Stimulated activated CD8-positive, alpha-beta memory T cell treated with anti-CD3 and anti-CD28 coated beads, Interleukin-4, amount 100 ng/mL, for 4 hours (primary cell): Measurements from ENCODE around the gene DNAJC30.

ENCODE experiments used
- DNase-seq, 2 donors: peaks; one replicate each; pipeline ENCODE4 v3.0.0-alpha.2; 2020; ENCODE audit warnings: low read depth in 2 of 2, low spot score in 1 of 2

DNAJC30 gene

GRCh38 chr7:73708961-73709549 lies 25.8 kb upstream of the DNAJC30 start:
- no peak for DNase-seq

- DNase-seq: no peak
Observed at GRCh38 chr7:73707045-73707631, 23.9 kb upstream of the DNAJC30 start.

GRCh38 chr7:73706126-73707044 lies 23.1 kb upstream of the DNAJC30 start:
- DNase-seq: no peak

GRCh38 chr7:73705551-73705920 lies 22.3 kb upstream of the DNAJC30 start:
- DNase-seq: no peak

DNA sequence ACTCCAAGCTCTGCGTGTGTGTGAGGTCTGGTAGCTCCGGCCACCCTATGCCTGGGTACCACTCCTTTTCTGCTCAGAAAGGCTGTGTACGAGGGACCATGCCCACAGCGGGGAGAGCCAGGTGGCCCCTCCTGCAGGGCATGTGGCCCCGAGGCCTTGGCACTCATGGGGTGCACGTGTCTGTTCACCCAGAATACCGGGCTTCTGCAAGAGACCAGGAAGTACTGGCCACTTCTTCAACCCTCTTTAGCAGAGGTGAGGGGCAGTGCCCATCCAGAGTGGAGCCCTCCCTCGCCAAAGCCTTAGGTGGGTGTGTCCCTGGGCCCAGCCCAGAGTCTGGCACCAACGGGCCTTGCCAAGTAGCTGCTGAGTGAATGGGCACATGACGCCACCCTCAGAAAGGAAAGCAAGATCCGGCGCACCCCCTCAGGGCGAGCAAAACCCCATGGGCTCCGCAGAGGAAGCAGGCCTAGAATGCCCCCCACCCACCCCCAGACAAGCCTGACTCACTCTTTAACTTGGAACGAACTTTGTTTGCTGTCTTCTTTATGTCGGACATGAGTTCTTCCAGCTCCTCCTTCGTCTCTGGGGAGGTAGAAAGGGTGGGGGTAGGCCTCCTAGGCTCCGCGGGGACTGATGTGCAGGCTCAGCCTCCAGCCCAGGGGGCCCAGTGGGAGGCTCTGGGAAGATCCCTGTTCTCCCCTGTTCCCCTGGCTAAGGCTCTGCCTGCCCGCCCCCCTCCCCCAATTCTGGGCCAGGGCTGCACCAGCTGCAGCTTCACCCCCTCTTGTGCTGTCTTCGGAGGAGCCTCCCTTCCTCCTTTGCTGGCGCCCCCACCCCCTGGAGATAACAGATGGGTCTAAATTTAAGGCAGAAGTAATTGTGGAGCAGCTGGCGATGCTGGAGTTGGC lies 21.6 kb upstream of the DNAJC30 start:
- no peak for DNase-seq

DNA sequence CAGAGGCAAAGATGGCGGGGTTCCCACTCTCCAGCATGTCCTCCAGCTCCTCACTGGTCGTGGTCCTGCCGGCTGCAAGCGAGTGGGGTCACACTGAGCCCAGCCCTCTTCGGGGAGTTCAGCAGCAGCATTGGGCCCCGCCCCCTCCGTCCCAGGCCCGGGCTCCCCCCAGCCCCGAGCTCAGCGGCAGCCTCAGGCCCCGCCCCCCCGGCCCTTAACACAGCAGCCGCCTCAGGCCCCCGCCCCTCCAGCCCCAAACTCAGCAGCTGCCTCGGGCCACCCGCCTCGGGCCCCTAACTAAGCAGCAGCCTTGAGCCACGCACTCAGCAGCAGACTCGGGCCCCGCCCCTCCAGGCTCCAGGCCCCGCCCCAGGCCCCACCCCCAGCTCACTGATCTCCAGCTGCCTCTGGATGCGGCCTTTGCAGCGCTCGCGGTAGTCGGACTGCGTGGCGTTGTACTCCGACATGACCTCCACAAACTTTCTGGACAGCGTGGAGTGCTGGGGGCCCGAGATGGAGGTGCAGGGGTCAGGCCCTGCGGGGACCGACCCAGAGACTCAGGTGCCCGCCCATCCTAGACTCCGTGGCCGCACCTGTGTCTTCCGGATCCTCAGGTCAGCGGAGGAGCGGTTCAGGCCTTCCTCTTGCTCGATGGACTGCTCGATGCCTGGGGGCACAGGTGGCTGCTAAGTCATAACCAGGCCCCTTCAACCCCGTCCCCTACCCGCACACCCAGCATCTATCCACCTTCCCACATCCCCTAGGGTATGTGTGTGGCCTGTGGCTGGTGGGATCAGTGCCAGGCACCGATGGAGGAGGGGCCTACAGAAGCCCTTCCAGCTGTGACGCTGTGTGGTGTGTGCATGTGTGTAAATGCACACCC lies 20.7 kb upstream of the DNAJC30 start:
- no peak for DNase-seq

GRCh38 chr7:73703225-73703624 lies 20.0 kb upstream of the DNAJC30 start:
- no peak for DNase-seq

- DNase-seq: no peak
Observed at GRCh38 chr7:73702665-73703064, 19.4 kb upstream of the DNAJC30 start.

DNA sequence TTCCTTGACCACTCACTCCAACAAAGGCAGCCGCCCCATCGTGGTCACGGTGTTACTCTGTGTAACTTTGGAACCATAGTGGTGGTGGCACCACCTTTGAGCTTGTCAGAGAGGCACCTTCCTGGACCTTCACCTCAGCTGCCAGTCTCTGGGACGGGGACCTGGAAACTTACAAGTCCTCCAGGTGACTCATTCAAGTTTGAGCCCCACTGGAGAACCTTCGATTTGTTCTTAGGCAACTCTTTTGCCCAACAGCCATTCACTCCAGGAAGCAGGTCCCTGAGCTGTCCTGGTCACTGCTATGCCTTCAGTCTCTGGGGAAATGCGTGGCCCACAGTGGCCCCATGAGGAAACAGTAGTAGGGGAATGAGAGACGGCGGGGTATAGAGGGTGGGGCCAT lies 19.0 kb upstream of the DNAJC30 start:
- no peak for DNase-seq

GRCh38 chr7:73701357-73701995 lies 18.2 kb upstream of the DNAJC30 start:
- no peak for DNase-seq

DNA sequence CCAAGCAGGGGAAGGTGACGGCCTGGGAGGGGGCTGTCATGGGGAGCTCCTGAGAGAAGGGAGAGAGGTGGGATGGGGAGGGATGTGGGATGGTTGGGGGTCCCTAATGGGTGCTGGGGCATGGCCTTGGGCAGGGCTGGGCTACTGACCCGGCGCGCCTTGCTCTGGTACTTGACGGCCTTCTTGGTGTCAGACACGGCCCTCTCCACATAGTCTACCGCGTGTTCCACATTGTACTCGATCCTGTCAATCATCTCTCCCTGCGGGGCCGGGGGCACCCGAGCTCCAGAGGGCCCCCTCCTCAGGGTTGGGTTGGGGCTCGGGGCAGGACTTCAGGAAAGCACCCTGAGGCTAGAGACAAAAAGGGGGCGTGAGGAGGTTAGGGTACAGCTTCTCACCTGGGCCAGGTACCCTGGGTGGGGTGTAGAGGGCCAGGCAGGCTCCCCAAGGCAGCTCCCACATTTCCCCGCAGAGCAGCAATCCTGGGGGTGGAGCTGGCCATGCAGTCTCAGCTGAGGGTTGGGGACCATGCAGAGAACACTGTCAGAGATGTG lies 17.4 kb upstream of the DNAJC30 start:
- DNase-seq: no peak

DNA sequence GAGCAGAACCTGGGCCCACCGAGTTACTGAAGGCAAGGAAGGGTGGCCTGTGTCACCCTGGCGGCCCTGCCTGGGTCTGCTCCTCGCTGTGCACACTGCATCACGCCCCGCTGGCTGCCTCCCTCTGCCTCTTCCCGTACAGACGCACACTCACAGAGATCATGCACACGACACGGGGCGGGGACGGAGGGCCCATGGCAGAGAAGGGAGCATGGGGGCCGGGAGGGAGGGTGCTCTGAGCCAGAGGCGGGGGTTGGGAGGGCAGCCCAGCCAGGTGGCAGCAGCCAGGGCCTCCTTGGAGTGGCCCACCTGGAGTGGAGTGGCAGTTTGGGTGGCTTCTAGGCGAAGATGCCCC lies 16.8 kb upstream of the DNAJC30 start:
- no peak for DNase-seq

GRCh38 chr7:73699370-73700068 lies 16.3 kb upstream of the DNAJC30 start:
- no peak for DNase-seq

DNA sequence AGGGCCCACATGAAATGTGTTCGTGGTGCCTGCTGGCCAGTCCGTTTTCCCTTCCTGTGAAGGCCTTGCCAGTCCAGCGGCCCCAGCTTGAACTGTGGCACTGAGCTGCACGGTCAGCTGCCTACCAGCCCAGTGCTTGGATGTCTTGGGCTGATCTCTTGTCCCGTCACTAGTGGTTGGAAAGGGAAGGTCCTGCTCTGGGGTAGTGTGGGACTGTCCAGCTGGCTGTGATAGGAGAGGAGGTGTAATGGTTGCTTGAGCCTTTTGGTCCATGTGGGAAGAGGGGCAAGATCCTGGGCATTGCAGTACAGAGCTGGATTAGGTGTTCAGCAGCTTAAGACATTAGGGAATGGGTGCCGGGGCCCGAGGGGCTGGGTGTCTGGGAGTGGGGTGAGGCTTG lies 15.2 kb upstream of the DNAJC30 start:
- no peak for DNase-seq

DNA sequence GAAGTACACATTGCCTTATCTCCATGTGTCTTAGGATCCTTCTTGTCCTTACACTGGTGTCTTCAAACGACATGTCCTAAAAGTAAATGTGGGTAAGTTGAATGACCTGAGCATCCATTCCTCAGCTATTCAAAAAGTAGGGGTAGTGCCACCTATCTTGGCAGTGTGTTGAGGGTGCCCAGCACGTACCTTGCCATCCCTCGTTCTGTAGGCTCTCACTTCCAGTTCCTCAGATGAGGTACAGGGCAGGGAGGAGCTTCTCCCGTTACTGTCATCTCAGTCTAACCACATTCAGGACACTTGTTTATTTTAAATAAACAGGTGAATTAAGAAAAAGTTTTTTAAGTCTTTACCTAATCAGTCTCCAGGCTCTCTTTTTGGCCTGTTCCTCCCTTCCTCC lies 13.1 kb upstream of the DNAJC30 start:
- DNase-seq: no peak

- DNase-seq: no peak
Observed at GRCh38 chr7:73690646-73691045, 7.4 kb upstream of the DNAJC30 start.

DNA sequence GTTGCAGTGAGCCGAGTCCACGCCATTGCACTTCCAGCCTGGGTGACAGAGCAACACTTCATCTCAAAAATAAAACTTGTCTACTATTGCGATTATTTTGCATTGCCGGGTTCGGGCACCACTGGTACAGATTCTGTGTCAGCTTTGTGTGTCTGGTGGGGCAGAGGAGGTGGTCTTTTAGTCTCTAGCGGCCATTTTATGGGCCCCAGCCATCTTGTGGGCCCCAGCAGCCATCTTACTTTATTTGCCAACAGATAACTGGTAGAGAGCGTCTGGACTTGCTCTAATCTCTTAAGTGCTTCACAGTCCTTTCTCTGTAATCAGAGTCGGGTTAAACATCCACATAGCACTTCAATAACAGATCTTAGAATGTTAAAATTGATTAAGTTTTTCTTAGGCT lies 5.0 kb upstream of the DNAJC30 start:
- no peak for DNase-seq

- no peak for DNase-seq
Observed at GRCh38 chr7:73685311-73685710, 2.1 kb upstream of the DNAJC30 start.
